ENCODE results near the gene CC2D2B.
A peak's percentile ranks its signal among the peaks of the same experiment; 100 is the strongest.
"Not testable (repeated sequence)": the region's sequence is repeated elsewhere in the genome, so short reads cannot be mapped to it uniquely, and the experiment has no call there.

The CC2D2B gene

GRCh38 chr10:95909561-95909960 is 1.8 kb downstream of the CC2D2B start:
- DNase-seq = no peak

DNA sequence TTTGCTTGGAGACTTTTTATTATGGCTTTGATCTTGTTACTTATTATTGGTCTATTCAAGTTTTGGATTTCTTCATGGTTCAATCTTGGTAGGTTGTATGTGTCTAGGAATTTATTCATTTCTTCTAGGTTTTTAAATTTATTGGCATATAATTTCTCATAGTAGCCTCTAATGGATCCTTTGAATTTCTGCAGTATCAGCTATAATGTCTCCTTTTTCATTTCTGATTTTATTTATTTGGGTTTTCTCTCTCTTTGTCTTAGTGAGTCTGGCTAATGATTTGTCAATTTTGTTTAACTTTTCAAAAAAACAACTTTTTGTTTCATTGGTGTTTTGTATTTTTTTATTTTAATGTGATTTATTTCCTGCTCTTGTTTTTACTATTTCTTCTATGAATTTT is 8.3 kb downstream of the CC2D2B start:
- not testable (repeated sequence) for DNase-seq

DNA sequence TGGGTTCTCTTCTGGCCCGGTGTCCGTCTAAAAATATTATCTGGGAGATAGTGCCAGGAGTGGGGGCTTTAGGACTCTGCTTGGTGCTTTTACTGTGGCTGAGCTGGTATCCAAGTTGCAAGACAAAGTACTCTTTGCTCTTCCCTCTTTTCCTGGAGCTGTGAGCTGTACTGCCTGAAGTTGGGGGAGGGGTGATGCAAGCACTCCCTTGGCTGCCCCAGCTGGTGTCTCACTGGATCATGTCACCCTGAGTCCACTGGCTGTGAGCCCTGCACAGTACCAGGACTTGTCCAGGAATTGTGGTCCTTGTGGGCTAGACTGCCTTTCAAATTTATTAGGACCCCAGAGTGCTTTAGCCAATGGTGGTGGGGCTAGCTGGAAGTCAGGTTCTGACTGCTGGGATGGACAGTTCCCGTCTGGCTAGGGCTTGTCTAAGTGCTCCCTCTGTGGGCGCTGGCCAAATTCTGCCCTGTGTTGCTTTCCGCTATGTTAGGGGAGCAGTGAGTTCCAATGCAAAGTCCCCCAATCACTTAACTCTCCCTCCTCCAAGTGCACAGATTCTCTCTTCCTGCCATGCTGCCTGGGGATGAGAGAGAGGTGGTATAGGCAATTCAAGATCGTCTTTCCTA is 13.1 kb downstream of the CC2D2B start:
- DNase-seq = no peak

DNA sequence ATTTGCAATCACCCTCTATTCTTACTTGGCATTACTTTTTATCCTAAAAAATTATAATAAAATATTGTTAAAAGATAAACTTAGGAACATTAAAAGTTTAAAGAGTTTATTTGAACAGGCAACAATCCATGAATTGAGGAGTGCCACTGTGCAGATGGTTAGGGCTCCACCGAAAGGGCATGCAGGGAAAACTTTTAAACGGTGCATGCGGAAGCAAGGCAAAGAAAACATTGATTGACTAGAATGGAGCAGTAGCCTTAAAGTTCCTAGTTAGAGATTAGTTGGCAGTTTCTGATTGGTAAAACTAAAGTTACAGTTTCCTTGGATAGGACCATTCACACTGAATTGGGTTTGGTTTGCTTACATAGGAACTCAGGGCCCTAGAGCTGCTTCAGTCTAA is 17.3 kb downstream of the CC2D2B start:
- DNase-seq = no peak

GRCh38 chr10:95935429-95935828 is 27.7 kb downstream of the CC2D2B start:
- DNase-seq = no peak

GRCh38 chr10:95941115-95941514 is 33.3 kb downstream of the CC2D2B start:
- DNase-seq = no peak

DNA sequence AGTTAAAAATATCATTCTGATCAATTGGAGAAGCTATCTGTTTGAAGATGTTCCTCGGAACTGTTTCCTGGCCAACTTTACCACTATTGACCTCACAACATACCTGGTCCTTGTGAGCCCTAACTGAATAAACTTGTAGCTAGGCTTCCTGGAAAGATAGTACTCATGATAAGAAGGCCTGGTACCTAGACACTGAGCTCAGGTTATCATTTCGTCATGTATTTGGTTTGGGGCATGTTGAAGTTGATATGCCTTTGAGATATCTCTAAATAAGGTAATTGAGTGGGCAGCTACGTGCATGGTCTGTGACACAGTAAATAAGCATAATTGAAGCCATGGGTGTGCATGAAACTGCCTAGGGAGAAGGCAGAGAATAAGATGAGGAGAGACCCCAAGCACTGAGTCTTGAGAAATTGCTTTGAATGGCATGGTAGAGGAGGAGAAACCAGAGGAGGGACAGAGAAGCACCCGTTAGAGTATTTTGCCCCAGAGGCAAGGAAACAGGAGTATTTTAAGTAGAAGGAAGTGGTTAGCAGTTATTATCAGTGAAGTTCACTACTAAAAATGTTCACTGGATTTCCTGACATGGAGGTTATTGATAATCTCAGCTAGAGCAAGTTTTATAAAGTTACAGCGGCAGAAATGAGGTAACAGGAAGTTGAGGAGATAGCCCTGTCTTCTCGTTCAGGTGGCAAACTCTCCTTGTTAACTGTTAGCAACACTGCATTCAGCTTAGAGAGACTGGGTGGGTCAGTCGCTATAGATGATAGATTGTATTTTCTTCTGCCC is 55.6 kb downstream of the CC2D2B start:
- DNase-seq = peak; percentile 26

DNA sequence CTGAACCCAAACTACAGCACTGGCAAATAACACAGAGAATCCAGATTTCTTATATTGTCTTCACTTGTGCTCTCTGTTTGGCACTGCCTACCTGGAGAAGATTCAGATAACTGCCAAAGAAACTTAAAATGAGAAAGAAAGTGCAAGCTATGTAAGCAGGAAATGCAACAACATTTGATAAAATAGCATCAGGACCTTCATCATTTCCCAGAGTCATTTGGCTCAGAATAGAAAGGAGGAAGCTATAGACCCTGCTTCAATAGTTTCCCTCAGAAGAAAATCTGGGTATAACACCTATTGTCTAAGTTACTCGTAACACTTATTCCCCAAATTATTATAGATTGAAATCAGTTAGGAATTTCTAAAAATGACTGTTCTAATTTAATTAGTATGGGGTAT is 56.2 kb downstream of the CC2D2B start:
- no peak for DNase-seq

DNA sequence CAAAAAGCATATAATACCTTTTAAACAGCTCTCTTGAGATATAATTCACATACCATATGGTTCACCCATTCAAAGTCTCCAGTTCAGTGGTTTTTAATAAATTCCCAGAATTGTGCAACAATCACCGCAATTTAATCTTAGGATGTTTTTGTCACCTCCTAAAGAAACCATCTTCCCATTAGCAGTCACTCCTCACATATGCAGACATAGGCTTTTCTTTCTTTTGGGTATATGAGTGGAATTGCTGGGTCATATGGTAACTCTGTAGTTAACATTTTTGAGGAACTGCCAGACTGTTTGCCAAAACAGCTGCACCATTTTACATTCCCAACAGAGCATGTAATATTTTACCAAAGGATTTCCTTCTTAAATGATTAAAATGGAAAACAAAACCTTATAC is 57.0 kb downstream of the CC2D2B start:
- no peak for DNase-seq

DNA sequence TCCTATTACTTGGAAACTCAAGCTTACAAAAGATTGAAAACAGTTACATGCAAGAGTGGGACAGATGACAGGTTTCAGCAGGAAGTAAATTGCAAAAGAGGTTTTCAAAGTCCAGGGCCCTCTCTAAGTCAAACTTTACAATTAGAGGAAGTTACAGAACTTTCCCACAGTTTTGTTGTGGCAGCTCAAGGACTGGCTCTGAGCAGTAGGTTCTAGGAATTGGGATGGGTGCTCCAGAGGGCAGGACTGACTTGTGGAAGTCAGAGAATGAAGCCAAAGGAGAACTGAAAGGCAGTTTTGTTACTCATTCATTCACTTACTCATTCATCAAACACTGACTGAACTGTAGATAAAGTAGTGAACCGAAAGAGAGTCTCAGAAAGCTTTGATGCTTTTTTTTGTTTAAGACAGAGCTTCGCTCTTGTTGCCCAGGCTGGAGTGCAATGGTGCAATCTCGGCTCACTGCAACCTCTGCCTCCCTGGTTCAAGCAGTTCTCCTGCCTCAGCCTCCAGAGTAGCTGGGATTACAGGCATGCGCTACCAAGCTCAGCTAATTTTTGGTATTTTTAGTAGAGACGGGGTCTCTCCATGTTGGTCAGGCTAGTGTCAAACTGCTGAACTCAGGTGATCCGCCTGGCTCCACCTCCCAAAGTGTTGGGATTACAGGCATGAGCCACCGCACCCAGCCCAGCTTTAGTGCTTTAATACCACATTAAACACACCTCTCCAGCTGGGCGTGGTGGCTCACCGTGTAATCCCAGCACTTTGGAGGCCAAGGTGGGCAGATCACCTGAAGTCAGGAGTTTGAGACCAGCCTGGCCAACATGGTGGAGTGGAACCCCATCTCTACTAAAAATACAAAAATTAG is 68.8 kb downstream of the CC2D2B start:
- no peak for DNase-seq

DNA sequence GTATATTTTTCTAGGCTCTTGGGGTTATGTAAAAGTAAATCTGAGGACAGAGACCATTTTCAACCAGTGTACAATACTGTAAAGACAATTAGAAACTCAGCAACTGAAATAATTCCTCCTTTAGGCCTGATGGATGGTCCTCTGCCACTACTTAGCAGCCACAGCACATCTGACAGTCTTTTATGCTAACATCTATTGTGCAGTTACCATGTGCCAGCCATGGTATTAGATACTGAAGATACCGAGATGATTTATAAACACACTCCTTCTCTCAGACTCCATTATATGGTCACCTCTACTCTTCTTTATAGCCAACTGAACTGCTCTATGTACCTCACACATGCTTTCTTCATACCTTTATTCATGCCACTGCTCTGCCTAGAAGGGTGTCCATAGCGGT is 74.4 kb downstream of the CC2D2B start:
- no peak for DNase-seq

- DNase-seq = no peak
Measured at GRCh38 chr10:95987685-95988426, 80.1 kb downstream of the CC2D2B start.

GRCh38 chr10:95988702-95989101 is 80.9 kb downstream of the CC2D2B start:
- DNase-seq = no peak

DNA sequence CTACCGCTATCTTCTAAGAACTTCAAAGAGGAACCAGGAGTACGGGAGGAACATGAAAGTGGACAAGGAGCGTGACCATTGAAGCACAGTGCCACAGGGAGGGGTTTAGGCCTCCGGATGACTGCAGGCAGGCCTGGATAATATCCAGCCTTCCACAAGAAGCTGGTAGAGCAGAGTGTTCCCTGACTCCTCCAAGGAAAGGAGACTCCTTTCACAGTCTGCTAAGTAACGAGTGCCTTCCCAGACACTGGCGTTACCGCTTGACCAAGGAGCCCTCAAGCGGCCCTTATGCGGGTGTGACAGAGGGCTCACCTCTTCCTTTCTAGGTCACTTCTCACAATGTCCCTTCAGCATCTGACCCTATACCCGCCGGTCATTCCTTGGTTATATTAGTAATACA is 86.6 kb downstream of the CC2D2B start:
- not testable (repeated sequence) for DNase-seq

- no peak for DNase-seq
Measured at GRCh38 chr10:95998255-95998784, 90.5 kb downstream of the CC2D2B start.

DNA sequence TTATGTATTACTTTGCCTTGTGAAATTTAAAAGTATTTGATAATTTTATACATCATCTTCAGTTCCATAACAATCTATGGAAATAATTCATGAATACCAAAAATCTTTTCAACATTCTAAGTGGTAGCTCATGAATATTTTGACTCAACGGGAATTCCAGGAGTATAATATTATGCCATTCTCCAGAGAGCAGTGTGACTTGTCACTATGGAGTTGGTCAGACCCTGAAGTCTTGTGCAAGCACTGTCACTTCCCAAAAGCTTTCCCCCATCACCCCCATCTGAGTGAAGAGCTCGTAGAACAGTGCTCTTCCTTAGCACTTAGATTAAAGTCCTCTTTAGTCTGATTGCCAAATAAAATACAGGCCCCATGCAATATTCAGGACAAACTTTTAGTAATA is 106.2 kb downstream of the CC2D2B start:
- no peak for DNase-seq

- DNase-seq = no peak
Measured at GRCh38 chr10:96014473-96015102, 106.8 kb downstream of the CC2D2B start.

DNA sequence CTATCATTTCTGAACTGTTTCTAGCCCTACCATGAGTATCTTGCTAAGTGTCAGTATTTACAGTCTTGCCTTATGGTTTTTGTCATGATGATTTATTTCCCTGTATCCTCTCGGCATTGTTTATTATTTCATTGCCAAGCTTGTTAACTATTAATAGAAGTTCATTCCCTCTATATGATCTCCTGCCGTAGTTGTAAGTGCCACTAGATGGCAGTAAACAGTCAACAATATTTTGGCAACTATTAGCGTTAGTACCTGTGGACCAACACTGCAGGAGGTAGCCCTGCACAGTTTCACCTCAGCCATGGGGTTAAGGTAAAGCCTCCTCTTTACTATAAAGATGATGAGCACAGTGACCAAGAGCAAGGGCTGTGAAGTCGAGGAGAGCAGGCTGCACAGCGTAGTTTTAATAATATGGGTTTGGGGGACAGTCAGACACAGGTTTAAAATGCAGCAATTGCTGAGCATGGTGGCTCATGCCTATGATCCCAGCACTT is 109.5 kb downstream of the CC2D2B start:
- DNase-seq = peak; percentile 63

DNA sequence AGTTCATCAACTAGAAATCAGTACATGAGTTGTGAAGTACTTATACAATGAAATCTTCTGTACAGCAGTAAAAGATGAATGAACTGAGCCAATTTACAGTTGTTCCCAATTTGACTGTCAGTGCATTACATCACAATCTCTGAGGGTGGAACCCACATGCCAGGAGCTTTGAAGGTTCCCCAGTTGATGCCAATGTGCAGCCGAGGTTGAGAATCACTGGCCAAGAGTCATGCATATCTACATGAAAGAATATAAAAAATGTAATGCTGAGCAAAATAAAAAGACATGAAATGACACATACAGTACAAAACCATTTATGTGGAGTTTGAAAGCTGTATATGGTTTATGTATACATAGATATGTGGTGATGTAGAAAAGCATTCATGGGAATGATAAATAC is 113.6 kb downstream of the CC2D2B start:
- DNase-seq = no peak

DNA sequence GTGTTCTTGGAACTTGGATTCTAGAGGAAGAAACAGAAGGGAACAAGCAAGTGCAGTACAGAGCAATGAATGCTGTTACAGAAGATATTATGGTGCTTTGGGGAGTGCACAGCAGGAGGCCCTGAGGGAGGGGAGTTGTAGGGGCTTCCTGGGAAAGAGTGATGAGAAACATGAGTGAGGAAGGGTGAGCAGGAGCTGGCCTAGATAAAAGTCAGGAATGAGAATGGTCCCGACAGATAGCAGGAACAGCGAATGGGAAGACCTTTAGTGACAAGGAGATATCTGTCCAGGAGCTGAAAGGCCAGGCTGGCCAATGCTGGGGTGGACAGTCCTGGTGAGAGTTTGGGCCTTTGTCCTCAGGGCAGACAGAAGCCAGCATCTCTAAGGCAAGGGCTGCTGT is 115.0 kb downstream of the CC2D2B start:
- DNase-seq = no peak

- no peak for DNase-seq
Measured at GRCh38 chr10:96023168-96023567, 115.4 kb downstream of the CC2D2B start.

DNA sequence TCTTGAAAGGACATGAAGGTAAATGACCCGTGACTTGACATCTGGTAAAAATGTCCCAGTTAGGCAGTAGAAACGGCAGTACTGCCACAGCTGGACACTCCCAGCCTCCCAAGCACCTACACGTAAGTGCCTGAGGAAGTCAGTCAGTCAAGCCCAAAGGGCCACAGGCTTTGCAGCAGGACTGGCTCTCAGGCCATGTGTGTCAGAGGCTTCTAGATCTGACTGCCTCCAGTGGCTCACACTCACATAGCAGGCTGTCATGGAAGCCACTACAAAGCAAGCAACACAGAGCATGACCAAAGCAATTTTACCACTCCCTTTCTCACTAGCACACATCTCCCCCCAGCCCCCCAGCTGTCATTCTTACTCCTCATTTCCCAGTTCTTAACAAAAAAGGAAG is 117.8 kb downstream of the CC2D2B start:
- DNase-seq = no peak

Data from activated CD4-positive, alpha-beta T cell treated with anti-CD3 and anti-CD28 coated beads, Interleukin-2, amount 50 U/mL, for 16 hours (primary cell).